Keratinocyte (primary cell): ENCODE results near the gene STYX.

ENCODE experiments used
- CTCF ChIP-seq, 3 experiments: IDR thresholded peaks in 1 of 3; conservative IDR thresholded peaks in 1 of 3; optimal IDR thresholded peaks in 1 of 3; 2 replicates in 2 of 3; 3 replicates in 1 of 3; pipeline versions ENCODE3 to v1.5.1; 2011; ENCODE audit warnings: low read length in 3 of 3, mild to moderate bottlenecking in 3 of 3, moderate library complexity in 2 of 3, control low read depth in 1 of 3, inconsistent platforms in 1 of 3; ENCODE audit not compliant: insufficient read depth in 2 of 3; ENCODE audit errors: extremely low read depth in 1 of 3
- EZH2 ChIP-seq: IDR thresholded peaks from one replicate; pipeline ENCODE4 v1.6.1; 2012; ENCODE audit warnings: inconsistent platforms, mild to moderate bottlenecking, low read length, moderate library complexity

GRCh38 chr14:52767058-52767833 lies 37.3 kb downstream of the STYX start:
- TF ChIP-seq CTCF (optimal IDR thresholded peaks at IDR 0.05 in 1 of 3, IDR thresholded peaks at IDR 0.05 in 1 of 3, conservative IDR thresholded peaks at IDR 0.05 in 1 of 3; ENCODE audit: extremely low read depth in 1 of 3, insufficient read depth in 2 of 3, low read length in 3 of 3) (no peak), EZH2 (no peak)
